LNCaP clone FGC (cell line): ENCODE measurements around the gene GPC3.

ENCODE experiments used
- DNase-seq: peaks from one replicate; pipeline ENCODE4 v3.0.0-alpha.2; 2011; ENCODE audit warnings: low read depth
- H3K4me3 ChIP-seq: 2 replicates; pipeline ENCODE4 v1.5.1; 2011; ENCODE audit warnings: mild to moderate bottlenecking, low read depth, low read length, control low read depth
- CTCF ChIP-seq: IDR thresholded peaks from 2 replicates; pipeline ENCODE4 v1.5.1; 2012; ENCODE audit warnings: mild to moderate bottlenecking; ENCODE audit not compliant: control insufficient read depth, insufficient read depth; ENCODE audit errors: extremely low read depth

GPC3 gene

GRCh38 chrX:133754657-133755056 lies 230.7 kb downstream of the GPC3 start:
- no peak for TF ChIP-seq CTCF
- H3K4me3 ChIP-seq: no peak overlapping the region
- no peak for DNase-seq

GRCh38 chrX:133749951-133750350 lies 235.4 kb downstream of the GPC3 start:
- no peak overlapping the region for H3K4me3 ChIP-seq
- no peak for TF ChIP-seq CTCF

GRCh38 chrX:133749370-133749769 lies 236.0 kb downstream of the GPC3 start:
- DNase-seq: no peak
- no peak for TF ChIP-seq CTCF
- H3K4me3 ChIP-seq: no peak overlapping the region

More at GRCh38 chrX:133749951-133750350, 235.4 kb downstream of the GPC3 start:
- no peak for DNase-seq

GRCh38 chrX:133747196-133747595 lies 238.2 kb downstream of the GPC3 start:
- H3K4me3 ChIP-seq: no peak overlapping the region
- TF ChIP-seq CTCF: no peak
- no peak for DNase-seq

GRCh38 chrX:133746593-133746992 lies 238.8 kb downstream of the GPC3 start:
- no peak for TF ChIP-seq CTCF
- no peak overlapping the region for H3K4me3 ChIP-seq
- no peak for DNase-seq

GRCh38 chrX:133745349-133745748 lies 240.0 kb downstream of the GPC3 start:
- H3K4me3 ChIP-seq: no peak overlapping the region
- 0 out of 2 replicates have a peak, but pooled peaks have one; percentile 1 for TF ChIP-seq CTCF
- DNase-seq: no peak

- no peak for DNase-seq
- no peak overlapping the region for H3K4me3 ChIP-seq
- TF ChIP-seq CTCF: no peak
Observed at GRCh38 chrX:133742602-133743305, 242.6 kb downstream of the GPC3 start.
